Right cardiac atrium (tissue), 5 donors: Measurements from ENCODE around the gene NCLN. TPM values are rescaled to one million over a fixed set of nuclear protein-coding genes. Genes with fewer than 3 reads are reported as not detected.
"Not testable (repeated sequence)": the region's sequence is repeated elsewhere in the genome, so short reads cannot be mapped to it uniquely, and the experiment has no call there.

Experiments used
- ATAC-seq, 2 donors: fragments of 200-7000 bp; cut with Tn5 transposase; one replicate each; pipeline versions ENCODE4 v1.8.0 to v1.9.1; 2020; ENCODE audit warnings: moderate library complexity in 2 of 2, mild to moderate bottlenecking in 1 of 2
- DNase-seq, 3 donors: peaks; one replicate each; pipeline ENCODE4 v3.0.0-alpha.2; 2020
- H3K27ac ChIP-seq: one replicate; pipeline ENCODE4 v1.5.1; 2013; ENCODE audit warnings: mild to moderate bottlenecking, low read length, control low read depth, moderate library complexity
- H3K27me3 ChIP-seq: one replicate; pipeline ENCODE4 v1.6.1; 2013; ENCODE audit not compliant: control insufficient read depth, insufficient read depth
- H3K4me1 ChIP-seq: one replicate; pipeline ENCODE4 v1.6.1; 2013; ENCODE audit warnings: low read length; ENCODE audit not compliant: control insufficient read depth, insufficient read depth
- H3K4me3 ChIP-seq: one replicate; pipeline ENCODE4 v1.5.1; 2013; ENCODE audit warnings: low read length, control low read depth
- H3K9me3 ChIP-seq: one replicate; pipeline ENCODE4 v1.6.1; 2013; ENCODE audit warnings: low read length; ENCODE audit not compliant: control insufficient read depth
- WGBS: extraction: QIAGEN DNeasy Blood & Tissue Kit; methylation state at CpG from one replicate; pipeline ENCODE4 v1.1.7; 2013; 5-methylcytosine and 5-hydroxymethylcytosine counted together
- intact Hi-C, 4 donors: fragments of 100-400 bp; cut with DNase I; formaldehyde crosslinking; loops; one replicate each; pipeline versions ENCODE4 v1.11.0 to v1.14.0; 2022 to 2023
- polyA plus RNA-seq: library from polyadenylated mRNA; stranded (reverse); fragments of 200-250 nt; gene quantifications from one replicate; pipeline ENCODE4 v1.2.3, GENCODE V29; 2013
- total RNA-seq, 4 donors: library from RNA; stranded (reverse); fragmentation: NEBNext Ultra II Directional; extraction: Animal tissue kit (Norgen Biotek cat#: 25700); gene quantifications; one replicate each; pipeline ENCODE4 v1.2.1, GENCODE V29; 2021
- donor health status: healthy with polysubstance abuse.
- donor health status: DM: no; HTN: yes; CAD: no.
- donor health status: DM: no; HTN: no; CAD: no.
- donor health status: DM: no; HTN: yes; CAD: no; lungs with severe emphysema.
- donor health status: DM: yes; HTN: yes; CAD: no.

NCLN gene
- total and polyA plus RNA-seq, 5 donors, result 20.3 to 36.6 (median 25.9) TPM

GRCh38 chr19:3192684-3193083 is 7.0 kb downstream of the NCLN start:
- no peak for ATAC-seq
- 96% methylated on average over 14 of the region's 14 CpGs for WGBS
- intact Hi-C loops, result no loop called here
- no peak overlapping the region for H3K27ac ChIP-seq
- no peak overlapping the region for H3K4me3 ChIP-seq
- DNase-seq, result peak in 1 of 3 donors; percentile 32
- no peaks in the 10 kb centered on the region for H3K9me3 ChIP-seq
- H3K27me3 ChIP-seq, result no peaks in the 10 kb centered on the region
- no peaks in the 10 kb centered on the region for H3K4me1 ChIP-seq

DNA sequence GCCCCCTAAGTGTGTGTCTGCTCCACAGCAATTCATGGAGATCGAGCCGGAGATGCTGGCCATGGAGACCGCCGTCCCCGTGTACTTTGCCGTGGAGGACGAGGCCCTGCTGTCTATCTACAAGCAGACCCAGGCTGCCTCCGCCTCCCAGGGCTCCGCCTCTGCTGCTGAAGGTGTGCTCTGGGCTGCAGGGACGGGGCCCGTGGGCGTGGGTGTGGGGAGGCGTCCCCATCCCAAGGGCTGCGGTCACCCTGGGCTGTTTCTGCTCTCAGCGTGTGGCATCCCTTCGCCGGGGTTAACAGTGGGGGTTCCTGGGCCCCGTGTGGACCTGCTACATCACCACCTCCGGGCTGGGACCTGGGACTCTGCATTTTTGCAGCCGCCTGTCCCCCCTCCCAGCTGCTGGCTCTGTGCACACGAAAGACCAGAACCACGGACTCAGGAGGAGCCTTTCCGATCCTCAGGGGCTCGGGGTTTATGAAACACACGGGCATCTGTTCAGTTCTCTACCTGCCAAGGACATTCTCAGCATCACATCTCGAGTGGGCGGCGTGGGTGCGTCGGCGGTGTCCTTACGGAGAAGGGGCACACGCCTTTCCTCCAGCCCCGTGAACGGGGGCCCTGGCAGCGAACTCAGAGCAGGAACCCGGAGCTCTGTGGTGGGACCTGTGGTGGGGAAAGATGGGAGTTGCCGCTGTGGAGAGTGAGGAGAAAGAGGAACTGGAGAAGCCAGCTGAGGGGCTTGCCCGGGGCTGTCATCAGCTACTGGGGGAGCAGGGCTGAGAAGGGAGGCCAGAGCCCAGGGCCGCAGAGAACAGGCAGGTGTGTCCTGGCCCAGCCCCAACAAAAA is 7.8 kb downstream of the NCLN start:
- DNase-seq, result peak in 1 of 3 donors; percentile 45
- WGBS, result 87% methylated on average over 40 of the region's 40 CpGs
- no peak overlapping the region for H3K27ac ChIP-seq
- ATAC-seq, result no peak
- intact Hi-C loops, result no loop called here
- no peaks in the 10 kb centered on the region for H3K4me1 ChIP-seq
- H3K4me3 ChIP-seq, result no peak overlapping the region
- H3K9me3 ChIP-seq, result no peaks in the 10 kb centered on the region
- no peaks in the 10 kb centered on the region for H3K27me3 ChIP-seq

GRCh38 chr19:3194106-3195087 is 8.7 kb downstream of the NCLN start:
- intact Hi-C loops, result no loop called here
- WGBS, result 91% methylated on average over 17 of the region's 17 CpGs
- Histone ChIP-seq H3K4me1 (no peaks in the 10 kb centered on the region), H3K27ac (no peak overlapping the region), H3K4me3 (no peak overlapping the region), H3K9me3 (no peaks in the 10 kb centered on the region), H3K27me3 (no peaks in the 10 kb centered on the region)
- DNase-seq (no peak), ATAC-seq (no peak)

- DNase-seq (no peak), ATAC-seq (no peak)
- no peak overlapping the region for H3K27ac ChIP-seq
- intact Hi-C loops, result no loop called here
- 93% methylated on average over 42 of the region's 42 CpGs for WGBS
- H3K9me3 ChIP-seq, result no peaks in the 10 kb centered on the region
- H3K4me3 ChIP-seq, result no peak overlapping the region
- no peaks in the 10 kb centered on the region for H3K4me1 ChIP-seq
- H3K27me3 ChIP-seq, result no peaks in the 10 kb centered on the region
These were observed 10.6 kb downstream of the NCLN start for GRCh38 chr19:3196064-3196932.

DNA sequence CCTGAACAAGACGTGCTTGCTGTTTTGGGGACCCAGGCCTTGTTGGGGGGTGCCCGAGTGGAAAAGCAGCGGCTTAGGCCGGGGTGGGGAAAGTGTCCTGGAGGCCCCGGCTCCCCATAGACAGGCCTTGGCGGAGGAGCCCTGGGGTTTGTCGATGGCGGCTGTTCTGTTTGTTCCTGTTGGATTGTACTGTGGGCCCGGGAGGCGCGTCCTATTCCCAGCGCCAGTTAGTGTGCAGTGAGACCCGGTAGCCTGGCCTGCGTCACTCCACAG is 11.1 kb downstream of the NCLN start:
- Histone ChIP-seq H3K27ac (no peak overlapping the region), H3K4me3 (no peak overlapping the region), H3K4me1 (no peaks in the 10 kb centered on the region), H3K9me3 (no peaks in the 10 kb centered on the region), H3K27me3 (no peaks in the 10 kb centered on the region)
- WGBS, result 93% methylated on average over 14 of the region's 14 CpGs
- intact Hi-C loops, result no loop called here
- DNase-seq, result no peak
- no peak for ATAC-seq

- Histone ChIP-seq H3K9me3 (no peaks in the 10 kb centered on the region), H3K4me1 (no peaks in the 10 kb centered on the region), H3K4me3 (no peak overlapping the region), H3K27me3 (no peaks in the 10 kb centered on the region), H3K27ac (no peak overlapping the region)
- intact Hi-C loops, result no loop called here
- DNase-seq (peak in 1 of 3 donors; percentile 57), ATAC-seq (no peak)
- WGBS, result 91% methylated on average over 43 of the region's 43 CpGs
These were observed 13.4 kb downstream of the NCLN start for GRCh38 chr19:3198901-3199700.

- intact Hi-C loops, result no loop called here
- H3K4me3 ChIP-seq, result no peak overlapping the region
- DNase-seq, result no peak
- H3K4me1 ChIP-seq, result no peaks in the 10 kb centered on the region
- H3K27me3 ChIP-seq, result no peaks in the 10 kb centered on the region
- no peaks in the 10 kb centered on the region for H3K9me3 ChIP-seq
- 97% methylated on average over 39 of the region's 39 CpGs for WGBS
- no peak for ATAC-seq
- H3K27ac ChIP-seq, result no peak overlapping the region
These were observed 15.5 kb downstream of the NCLN start for GRCh38 chr19:3201072-3201700.

DNA sequence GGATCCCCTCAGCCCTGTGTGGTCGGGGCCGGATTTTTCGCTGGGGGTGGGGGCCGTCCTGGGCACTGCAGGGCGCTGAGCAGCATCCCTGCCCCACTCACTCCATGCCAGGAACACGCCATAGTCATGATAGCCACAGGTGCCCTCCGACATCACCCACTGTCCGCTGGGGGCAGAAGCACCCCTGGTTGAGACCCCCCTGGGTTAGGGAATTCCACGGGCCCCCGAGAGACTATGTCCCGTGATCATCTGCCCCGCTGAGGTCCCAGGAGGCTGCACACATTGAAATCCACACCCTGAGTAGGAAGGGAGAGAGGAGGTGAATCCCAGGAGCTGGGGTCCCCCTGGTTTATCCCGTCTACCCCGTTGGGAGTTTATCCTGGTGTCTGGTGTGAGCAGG is 16.2 kb downstream of the NCLN start:
- Histone ChIP-seq H3K9me3 (no peaks in the 10 kb centered on the region), H3K27me3 (no peaks in the 10 kb centered on the region), H3K4me1 (no peaks in the 10 kb centered on the region), H3K27ac (no peak overlapping the region), H3K4me3 (no peak overlapping the region)
- intact Hi-C loops, result no loop called here
- DNase-seq, result no peak
- WGBS, result 96% methylated on average over 14 of the region's 14 CpGs
- no peak for ATAC-seq

- Histone ChIP-seq H3K9me3 (no peaks in the 10 kb centered on the region), H3K4me3 (no peak overlapping the region), H3K4me1 (no peaks in the 10 kb centered on the region), H3K27ac (no peak overlapping the region), H3K27me3 (no peaks in the 10 kb centered on the region)
- ATAC-seq, result no peak
- 91% methylated on average over 12 of the region's 12 CpGs for WGBS
- intact Hi-C loops, result no loop called here
- DNase-seq, result no peak
These were observed 16.6 kb downstream of the NCLN start for GRCh38 chr19:3202346-3202745.

GRCh38 chr19:3202895-3203294 is 17.2 kb downstream of the NCLN start:
- DNase-seq, result not testable (repeated sequence)

More at GRCh38 chr19:3202895-3203294, 17.2 kb downstream of the NCLN start:
- H3K27ac ChIP-seq, H3K4me1 ChIP-seq, H3K27me3 ChIP-seq, ATAC-seq, H3K9me3 ChIP-seq, H3K4me3 ChIP-seq, intact Hi-C loops: not testable (repeated sequence)
- 94% methylated on average over 7 of the region's 7 CpGs for WGBS
